Fibroblast of skin of left biceps (primary cell): ENCODE data around the gene DNASE1L3.
"Not testable (repeated sequence)": the region's sequence is repeated elsewhere in the genome, so short reads cannot be mapped to it uniquely, and the experiment has no call there.

Experiments
- DNase-seq, 2 experiments: peaks; one replicate each; pipeline ENCODE4 v3.0.0-alpha.2; 2013; ENCODE audit warnings: low read depth in 2 of 2

DNASE1L3 gene

DNA sequence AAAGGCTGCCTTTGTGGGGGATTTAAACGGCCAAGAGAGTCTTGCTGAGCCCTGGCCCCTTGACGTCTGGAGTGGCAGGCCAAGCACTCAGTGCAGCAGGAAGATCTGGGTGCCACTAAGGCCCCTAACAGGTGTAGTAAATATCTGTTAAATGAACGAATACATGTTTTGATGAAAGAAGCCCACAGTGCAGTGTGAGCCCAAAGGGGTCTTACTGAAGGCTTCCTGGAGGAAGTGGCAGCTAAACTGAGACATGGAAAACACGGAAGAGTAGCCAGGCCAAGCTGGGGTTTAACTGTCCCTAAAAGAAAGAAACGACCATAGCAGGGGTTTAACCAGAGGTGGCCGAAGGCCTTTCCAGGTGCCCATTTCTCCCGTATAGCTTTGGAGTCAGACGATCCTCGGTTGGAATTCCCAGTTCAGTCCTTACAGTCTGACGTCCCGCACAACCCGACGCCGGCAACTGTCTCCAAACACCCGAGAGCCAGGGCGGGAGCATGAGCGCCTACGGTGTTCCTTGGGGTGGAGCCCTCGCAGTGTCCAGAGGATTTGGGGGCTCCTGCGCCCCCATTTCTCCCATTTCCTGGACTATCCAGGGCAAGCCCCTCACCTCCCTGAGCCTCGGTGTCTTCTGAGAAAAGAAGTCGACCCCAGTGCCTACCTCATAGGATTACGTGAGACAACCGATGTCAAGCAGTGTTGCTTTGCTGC is 25.9 kb upstream of the DNASE1L3 start:
- no peak for DNase-seq

DNA sequence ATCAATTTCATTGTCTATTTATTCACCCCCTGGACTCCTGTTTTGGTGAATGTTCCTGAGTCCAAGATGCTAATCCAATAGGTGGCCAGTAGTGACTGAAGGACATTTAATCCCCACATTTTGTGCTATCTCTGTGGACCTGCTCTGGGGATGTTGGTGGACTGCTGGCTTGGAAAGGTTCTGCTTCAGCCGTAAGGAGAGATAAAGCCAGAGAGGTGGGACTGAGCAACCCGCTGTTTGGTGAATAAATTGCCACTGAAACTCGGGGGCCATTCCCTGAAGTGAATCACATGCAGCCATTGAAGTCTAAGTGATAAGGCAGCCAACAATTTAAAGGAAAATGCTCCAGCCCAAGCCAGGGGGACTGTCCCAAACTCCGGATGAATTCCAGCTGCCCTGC is 25.2 kb upstream of the DNASE1L3 start:
- DNase-seq = no peak

DNA sequence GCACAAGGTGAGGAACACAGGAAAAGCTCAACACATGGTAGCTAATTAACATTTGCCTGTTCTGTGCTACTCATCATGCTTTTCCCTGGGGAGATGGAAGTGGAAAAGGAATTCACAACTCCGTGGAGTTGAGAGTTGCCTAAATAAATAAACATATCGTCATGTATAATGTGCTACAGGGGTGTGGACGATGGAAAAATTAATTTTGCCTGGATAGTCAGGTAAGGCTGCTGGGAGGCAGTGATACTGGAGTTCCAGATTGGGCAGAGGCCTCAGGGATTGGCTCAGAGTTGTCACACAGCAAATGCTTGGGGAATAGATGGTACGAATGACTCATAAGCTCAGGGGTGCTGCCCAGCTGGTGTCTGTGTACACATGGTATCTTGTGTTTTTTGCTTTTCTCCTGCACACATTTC is 23.8 kb upstream of the DNASE1L3 start:
- DNase-seq = no peak

DNA sequence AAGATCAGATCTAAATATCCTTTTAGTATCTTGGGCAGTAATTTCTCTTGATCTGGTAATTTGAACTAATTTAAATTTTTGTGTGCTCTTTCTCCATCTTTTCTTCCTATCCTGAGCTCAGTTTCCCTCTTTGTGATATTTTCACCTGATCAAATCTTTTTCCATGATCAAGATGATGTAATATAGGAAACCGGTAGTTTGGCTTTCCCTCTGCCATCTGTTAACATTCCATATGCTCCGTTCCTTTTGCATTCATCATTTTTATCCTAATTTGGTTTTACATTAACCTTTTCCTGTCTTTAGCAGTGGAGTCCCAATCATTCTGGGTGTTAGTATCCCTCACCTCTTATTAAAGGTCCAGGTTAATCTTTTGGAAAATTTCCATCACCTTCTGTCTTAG is 20.9 kb upstream of the DNASE1L3 start:
- DNase-seq = no peak

DNA sequence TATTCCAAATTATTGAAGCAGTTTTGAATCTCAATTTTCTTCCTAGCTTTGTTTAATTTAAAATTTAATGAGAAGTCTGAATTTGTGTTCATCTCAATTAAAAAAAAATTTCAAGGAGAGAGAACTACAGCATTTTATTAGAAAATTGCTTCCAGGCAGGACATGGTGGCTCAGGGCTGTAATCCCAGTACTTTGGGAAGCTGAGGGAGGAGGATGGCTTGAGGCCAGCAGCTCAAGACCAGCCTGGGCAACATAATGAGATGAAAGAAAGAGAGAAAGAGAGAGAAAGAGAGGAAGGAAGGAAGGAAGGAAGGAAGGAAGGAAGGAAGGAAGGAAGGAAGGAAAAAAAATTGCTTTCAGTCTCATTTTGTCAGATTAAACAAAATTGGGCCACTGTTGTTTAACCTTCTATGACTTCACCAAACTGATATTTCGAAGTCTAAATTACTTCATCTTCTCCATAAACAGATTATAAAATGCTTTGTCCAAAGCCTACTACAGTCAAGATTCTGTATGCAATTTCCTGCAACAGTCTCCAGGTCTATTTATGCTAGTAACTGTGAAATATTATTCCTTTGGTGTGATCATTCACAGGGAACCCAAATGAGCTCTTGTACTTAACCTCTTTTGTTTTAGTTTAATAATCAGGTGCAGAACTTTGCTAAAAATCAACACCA is 20.2 kb upstream of the DNASE1L3 start:
- no peak for DNase-seq

DNA sequence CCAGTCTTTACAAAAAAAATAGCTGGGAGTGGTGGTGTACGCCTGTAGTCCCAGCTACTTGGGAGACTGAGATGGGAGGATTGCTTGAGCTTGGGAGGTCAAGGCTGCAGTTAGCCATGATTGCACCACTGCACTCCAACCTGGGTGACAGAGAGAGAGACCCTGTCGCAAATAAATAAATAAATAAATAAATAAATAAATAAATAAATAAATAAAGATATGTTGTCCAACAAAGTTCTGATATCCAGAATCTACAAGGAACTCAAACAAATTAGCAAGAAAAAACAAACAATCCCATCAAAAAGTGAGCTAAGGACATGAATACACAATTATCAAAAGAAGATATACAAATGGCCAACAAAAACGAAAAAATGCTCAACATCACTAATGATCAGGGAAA is 17.2 kb upstream of the DNASE1L3 start:
- not testable (repeated sequence) for DNase-seq

DNA sequence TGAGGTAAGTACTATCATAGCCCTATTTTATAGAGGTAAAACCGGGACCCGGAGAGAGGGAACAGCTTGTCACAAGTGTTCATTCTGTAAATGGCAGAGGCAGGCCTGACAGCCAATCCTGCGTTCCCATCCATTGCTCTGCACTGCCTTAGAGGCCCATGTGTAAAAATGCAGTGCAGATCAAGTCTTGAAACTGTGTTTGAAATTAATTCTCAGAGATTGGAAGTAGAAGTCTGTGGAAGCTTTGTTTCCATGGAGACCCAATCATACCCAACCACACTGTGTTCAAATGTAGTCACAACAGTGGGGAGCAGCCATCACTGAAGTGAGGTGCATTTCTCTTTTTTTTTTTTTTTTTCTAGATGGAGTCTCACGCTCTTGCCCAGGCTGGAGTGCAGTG is 13.1 kb upstream of the DNASE1L3 start:
- no peak for DNase-seq

DNA sequence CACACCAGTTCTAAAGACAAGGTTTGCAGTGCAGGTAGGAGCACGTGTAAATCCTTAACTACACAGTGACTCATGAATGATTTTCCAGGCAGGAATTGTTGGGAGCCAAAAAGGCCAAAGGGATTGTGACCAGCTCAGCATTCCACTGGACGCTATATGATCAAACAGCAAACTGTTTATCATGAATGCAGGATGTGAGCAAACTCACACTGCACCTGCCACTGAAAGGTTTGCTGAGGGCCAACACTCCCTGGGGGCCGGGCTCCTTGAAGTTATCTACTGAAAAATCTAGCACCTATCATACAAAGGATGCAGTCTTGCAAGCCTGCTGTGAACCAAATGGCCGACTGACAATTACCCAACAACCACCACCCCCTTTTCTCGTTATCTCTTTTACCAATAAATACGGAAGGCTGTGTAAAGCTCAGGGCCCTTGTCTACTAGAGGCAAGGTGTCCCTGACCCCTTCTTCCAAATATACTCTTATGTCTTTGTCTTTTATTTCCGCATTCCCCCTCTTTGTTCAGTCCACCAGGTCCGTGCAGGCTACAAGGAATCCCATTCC is 11.5 kb upstream of the DNASE1L3 start:
- DNase-seq = no peak

DNA sequence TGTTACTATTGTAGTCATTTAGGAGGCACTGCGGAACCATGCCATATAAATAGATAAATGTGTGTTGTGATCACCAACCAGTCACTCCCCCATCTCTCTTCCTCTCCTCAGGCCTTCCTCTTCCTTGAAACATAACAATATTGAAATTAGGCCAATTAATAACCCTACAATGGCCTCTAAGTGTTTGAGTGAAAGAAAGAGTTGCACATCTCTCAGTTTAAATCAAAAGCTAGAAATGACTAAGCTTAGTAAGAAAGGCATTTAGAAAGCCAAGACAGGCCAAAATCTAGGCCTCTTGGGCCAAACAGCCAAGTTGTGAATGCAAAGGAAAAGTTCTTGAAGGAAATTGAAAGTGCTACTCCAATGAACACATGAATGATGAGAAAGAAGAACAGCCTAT is 8.1 kb upstream of the DNASE1L3 start:
- no peak for DNase-seq

DNA sequence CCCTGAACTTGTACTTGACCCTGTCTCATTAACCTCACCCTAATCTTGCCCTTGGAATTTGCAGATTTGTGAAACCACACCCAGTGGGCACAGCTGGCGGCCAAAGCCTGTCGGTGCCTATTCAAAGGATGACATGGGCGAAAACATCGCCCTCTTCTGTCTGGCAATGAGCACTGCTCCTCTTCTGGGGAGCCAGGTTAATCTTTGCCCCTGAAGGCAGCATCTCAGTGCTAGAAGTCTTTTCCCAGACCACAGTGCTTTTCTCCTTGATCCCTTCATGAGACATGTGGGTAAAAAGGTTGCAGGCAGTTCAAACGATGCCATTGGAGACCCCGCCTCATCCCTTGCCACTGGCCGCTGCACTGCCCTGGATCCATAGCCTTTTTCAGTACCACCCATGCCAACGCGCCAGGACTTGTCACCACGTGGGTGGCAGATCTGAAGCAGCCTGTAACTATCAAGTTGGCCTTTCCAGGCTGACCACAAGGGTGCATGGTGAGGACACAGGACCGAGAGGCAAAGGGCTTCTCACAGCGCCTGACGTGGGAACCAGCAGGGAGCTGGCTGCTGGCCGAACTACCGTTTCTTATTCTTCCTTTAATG is 6.5 kb upstream of the DNASE1L3 start:
- DNase-seq = no peak

DNA sequence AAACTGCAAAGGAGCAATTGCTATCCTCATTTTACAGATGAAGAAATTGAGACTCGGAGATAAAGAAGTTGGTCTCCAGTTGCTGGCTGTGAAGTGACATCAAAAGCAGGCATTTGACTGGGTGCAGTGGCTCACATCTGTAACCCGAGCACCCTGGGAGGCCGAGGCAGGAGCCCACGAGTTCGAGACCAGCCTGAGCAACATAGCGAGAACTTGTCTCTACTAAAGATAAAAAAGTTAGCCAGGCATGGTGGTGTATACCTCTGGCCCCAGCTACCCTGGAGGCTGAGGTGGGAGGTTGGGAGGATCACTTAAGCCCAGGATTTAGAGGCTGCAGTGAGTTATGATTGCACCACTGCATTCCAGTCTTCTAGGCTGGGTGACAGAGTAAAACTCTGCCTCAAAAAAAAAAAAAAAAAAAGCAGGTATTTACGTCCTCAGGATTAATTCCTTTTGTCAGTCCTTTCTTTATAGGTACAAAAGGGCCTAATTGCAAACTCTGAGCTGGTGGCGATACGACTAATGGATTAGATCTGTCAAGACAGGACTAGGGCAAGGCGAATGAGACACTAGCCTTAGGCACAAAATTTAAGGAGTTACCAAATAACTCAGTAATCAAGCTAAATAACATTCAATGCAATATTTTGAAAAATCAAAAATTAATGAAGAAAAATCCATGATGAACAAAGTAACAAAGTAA is 5.9 kb upstream of the DNASE1L3 start:
- DNase-seq = no peak

DNA sequence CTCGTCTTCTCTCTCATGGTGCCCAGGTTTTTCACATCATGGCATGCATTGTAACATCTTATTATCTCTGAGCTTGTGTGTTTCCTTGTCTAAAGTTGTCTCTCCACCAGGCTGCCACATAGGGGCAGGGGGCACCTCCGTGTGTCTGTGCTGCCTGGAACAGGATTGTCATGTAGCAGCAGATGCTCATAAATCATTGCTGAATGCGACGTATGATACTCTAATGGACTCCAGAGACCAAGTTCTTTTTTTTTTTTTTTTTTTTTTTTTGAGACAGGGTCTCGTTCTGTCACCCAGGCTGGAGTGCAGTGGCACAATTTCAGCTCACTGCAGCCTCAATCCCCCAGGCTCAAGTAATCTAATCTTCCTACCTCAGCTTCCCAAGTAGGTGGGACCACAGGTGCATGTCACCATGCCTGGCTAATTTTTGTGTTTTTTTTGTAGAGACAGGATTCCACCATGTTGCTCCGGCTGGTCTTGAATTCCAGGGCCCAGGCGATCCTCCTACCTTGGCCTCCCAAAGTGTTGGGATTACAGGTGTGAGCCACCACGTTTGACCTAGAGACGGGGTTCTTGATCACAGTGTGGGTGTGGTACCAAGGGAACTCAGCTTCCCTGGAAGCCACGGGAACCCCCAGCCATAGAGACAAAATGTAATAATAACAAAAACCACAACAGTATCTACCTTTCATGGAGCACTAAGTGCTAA is 4.7 kb upstream of the DNASE1L3 start:
- no peak for DNase-seq

DNA sequence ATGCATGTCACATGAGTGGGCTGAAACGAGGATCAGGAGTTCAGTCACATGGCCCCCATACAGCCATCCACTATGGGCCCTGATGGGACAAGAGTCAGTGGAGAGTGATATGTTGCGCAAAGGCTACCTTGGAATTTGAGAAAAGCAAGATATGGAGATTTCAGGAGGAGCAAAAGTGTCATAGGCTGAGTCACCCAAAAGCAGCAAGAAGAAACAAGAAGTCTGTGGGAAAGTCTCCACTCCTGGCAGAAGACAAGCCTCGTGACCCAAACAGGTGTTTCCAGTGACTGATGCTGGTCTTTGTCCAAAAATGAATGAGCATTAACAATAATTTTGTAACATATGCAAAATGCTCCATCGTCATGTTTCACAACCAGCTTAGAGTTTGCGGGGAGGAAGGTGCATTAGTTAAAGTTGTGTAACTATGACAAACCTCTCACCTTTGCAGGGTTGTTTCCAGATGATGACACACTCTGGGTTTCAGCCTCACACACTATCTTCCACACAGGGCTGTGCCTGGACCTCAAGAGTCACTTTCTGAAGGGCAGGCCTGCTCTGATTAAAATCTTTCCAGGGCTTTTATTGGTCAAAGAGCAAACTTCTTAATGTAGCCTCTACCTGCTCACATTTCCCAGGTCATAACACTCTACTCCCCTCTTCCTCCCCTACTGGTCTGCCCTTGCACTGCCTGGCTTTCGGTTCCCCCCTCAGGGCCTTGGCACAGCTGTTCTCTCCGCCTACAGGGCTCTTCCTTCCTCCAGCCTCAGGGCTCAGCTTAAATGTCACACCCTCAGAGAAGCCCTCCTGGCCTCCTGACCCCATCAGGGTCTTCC is 3.9 kb upstream of the DNASE1L3 start:
- no peak for DNase-seq

DNA sequence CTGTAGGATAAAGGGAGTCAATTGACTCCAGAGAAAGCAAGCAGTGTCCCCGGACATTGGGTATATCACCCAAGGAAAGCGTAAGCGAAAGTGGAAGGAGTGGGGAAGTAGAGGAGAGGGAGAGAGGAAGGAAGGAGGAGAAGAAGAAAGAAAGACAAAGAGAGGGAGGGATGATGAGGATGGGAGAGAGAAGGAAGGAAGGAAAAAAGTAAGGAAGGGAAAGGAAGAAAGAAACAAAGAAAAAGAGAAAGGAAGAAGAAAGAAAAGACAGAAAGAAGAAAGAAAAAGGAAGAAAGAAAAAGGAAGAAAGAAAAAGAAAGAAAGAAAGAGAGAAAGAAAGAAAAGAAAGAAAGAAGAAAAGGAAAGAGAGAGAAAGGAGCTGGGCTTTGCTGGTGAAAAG is 839 bp downstream of the DNASE1L3 start:
- no peak for DNase-seq

DNA sequence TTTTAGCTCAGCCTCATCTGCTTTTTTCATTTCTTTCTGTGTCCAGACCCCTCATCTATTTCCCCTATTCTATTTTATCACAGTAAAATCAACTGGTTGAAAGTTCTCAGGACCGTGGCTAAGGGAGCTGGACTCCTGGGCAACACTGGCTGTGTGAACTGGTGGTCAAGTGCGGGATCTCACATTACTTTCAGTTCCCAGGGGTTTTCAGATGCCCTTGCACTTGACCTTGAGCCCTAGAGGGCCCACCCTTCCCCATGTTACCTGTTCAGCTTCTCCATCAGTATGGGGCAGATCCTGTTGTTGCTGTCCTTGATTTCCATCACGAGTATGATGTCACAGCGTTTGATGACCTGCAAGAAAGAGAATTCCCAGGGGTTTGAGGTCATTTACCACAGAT is 2.8 kb downstream of the DNASE1L3 start:
- no peak for DNase-seq

DNA sequence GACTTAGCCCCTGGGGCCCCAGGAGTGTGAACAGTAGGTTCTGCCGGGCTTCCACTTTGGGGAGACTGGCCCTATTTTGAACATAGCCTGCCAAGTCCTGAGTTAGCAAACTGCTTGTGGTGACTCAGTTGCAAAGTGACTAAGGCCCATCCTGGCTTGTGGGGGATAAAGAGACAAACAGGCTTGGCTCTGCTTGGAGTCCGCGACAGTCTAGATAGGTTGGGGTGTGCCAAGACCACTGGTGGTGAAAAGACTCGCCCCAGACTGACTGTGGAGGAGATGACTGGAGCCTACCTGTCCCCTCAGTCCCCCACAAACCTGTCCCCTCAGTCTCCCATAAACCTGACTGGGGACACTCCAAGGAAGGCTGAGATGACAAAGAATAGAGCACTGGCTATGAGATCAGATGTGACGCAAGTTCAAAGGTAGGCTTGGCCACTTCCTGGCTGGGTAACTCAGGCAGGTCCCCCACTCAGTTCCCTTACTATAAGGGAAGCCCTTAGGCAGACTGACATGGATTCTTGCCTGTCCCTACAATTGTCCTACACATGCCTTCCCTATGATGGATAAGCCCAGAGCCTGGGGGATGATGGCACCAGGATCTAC is 4.3 kb downstream of the DNASE1L3 start:
- no peak for DNase-seq

DNA sequence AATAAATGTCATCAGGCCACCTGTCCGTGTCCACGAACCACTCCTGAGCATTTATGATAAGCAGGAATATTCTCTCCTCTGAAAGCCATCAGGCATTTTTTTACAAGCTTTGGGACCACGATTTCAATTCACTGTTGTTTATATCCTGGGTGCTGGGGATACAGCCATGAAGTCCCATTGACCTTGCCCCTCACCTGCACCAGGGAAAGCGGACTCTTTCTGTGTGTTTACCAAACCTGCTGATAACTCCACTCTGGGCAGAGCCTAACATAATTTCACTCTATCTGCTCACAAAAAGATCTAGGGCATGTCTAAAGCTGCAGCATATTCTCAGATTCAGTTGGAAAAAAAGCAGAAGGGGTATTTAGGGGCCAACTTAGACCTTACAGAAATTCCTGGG is 4.8 kb downstream of the DNASE1L3 start:
- DNase-seq = no peak

DNA sequence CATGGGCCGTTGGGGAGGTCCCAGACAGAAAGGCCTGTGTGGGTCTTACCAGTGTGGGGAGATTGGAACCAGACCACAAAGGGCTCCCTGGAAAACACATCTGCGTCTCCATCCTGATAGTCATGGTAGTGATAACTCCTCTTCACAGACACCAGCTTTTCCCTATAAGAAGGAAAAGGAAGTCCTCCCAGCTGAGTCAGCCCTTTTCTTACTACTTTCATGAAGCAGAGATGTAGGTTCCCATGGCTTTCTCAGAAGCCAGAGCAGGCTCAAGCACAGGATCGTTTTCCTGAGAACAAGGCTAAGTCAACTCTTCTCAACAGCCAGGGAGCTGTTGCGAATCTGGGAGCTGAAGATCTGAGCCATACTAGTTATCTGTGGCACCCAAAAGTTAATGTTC is 6.1 kb downstream of the DNASE1L3 start:
- no peak for DNase-seq

DNA sequence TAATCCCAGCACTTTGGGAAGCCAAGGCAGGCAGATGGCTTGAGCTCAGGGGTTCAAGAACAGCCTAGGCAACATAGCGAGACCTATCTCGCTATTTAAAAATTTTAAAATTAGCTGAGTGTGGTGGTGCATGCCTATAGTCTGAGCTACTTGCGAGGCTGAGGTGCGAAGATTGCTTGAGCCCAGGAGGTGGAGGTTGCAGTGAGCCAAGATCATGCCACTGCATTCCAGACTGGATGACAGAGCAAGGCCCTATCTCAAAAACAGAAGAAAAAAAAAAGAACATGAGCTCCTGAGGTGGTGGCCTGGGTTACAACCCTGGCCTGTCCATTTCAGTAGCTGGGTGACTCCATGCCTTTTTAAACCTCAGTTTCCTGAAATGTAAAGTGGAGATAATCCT is 7.2 kb downstream of the DNASE1L3 start:
- no peak for DNase-seq

DNA sequence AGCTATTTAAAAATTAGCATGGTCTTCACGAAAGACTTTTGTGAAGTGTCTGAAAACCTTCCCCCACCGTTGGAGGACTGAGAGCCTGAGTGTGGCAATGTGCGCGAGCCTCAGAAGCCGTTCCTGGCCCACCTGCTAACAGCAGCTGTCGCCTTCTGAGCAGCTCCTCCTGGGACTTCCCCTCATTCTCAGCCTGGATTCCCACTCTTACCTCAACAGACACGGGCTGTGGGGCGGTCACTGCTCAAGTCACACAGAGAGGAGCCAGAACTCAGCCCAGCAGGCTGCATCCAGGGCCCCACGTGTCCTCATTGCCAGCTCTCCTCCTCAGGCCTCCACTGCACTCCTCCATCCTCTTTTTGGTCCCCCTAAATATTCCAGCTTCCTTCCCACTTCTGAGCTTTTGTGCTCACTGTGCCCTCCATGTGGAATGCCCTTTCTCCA is 7.8 kb downstream of the DNASE1L3 start:
- DNase-seq = no peak
